Fibroblast of mammary gland (primary cell): Measurements from ENCODE around the gene NEDD4L.

Experiments used
- DNase-seq: peaks from one replicate; pipeline ENCODE4 v3.0.0-alpha.2; 2010; ENCODE audit warnings: low read depth
- H3K4me3 ChIP-seq: 2 replicates; pipeline ENCODE4 v1.5.1; 2011; ENCODE audit warnings: low read depth, mild to moderate bottlenecking, low read length, moderate library complexity; ENCODE audit not compliant: control insufficient read depth
- TF ChIP-seq, protein P1 (sequence below): conservative IDR thresholded peaks from 2 replicates; pipeline ENCODE4 v1.5.1; 2011; ENCODE audit warnings: low read depth, low read length, inconsistent platforms; ENCODE audit not compliant: control insufficient read depth, insufficient read depth

The NEDD4L gene

DNA sequence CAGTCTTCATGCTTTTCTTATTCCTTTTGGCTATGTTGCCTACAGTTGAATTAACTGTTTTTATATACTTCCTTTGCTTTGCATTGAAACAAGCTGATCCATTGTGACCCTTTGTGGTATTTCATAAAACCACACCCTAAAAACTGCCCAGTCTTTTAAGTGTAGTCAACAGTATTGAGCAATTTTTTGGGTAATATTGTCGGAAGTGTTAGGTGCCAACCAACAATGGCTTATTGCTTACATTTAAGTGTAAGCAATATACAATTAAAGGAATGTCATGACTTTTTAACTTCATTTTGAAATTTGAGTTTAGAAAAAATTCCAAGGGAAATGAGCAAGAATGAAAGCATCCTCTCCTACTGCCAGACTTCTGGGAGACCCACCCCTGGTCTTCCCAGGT lies 174.1 kb downstream of the NEDD4L start:
- TF ChIP-seq, protein P1, sequence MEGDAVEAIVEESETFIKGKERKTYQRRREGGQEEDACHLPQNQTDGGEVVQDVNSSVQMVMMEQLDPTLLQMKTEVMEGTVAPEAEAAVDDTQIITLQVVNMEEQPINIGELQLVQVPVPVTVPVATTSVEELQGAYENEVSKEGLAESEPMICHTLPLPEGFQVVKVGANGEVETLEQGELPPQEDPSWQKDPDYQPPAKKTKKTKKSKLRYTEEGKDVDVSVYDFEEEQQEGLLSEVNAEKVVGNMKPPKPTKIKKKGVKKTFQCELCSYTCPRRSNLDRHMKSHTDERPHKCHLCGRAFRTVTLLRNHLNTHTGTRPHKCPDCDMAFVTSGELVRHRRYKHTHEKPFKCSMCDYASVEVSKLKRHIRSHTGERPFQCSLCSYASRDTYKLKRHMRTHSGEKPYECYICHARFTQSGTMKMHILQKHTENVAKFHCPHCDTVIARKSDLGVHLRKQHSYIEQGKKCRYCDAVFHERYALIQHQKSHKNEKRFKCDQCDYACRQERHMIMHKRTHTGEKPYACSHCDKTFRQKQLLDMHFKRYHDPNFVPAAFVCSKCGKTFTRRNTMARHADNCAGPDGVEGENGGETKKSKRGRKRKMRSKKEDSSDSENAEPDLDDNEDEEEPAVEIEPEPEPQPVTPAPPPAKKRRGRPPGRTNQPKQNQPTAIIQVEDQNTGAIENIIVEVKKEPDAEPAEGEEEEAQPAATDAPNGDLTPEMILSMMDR, result no peak
- peak; percentile 67 for DNase-seq
- H3K4me3 ChIP-seq, result no peak overlapping the region

DNA sequence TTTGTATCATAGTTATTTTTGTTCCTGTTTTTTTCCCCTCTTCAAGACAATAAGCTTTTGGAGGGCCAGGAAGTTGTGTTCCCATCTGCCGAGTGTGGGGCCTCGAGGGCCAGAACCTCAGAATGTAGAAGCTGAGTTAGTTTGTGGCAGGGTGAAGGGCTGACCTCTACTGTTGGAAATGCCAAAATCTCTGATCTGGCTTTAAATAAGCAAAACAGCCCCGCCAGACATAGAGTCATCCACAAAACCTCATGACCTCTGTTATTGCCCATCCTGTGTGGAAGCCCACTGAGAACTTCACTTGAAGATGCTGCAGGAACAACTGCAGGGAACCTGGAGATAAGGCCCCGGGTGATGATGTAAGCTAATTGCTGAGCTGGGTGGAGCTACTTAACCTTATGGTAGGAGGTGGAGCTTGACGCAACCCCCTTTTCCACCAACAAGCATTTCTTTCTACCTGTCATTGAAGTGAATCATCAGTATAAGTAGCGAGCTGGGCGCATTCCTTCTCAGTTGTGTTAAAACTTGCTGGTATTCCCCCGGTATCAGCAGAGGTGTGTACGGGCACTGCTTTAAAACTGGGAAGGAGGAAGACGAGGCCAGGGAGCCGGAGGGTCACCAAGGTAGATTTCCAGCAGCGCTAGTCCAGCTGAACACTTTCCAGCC lies 177.2 kb downstream of the NEDD4L start:
- TF ChIP-seq, protein P1, result no peak
- peak; percentile 33 for DNase-seq
- H3K4me3 ChIP-seq, result no peak overlapping the region

DNA sequence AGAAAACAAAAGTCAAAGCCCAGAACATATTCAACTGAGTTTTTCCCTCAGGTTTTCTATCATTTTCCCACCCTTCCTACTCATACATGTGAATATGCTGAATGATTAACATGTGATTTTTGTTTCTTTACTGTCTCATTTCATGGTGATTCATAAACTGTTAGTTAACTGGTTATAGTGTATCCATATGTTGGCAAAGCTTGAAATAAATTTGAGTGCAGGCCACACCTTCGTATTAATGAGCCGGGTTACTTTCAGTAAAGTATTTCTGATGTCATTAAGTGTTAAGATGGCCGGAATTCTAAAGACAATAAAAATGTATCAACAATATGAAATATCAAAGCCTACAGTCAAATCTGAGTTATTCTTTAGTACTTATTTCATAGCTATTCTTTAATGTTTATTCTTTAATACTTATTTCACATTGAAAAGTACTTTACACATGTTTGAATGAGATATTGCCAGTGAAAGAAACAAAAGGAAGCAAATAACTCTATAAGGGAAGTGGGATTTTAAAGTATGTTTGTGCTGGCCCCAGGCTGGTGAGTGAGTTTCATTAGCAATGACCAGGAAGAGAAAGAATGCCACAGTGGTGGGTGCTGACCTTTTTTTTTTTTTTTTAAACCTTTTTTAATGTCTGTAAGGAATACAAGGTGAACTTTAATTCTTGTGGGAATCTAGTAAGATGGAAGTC lies 178.6 kb downstream of the NEDD4L start:
- TF ChIP-seq, protein P1, result no peak
- peak; percentile 80 for DNase-seq
- no peak overlapping the region for H3K4me3 ChIP-seq

DNA sequence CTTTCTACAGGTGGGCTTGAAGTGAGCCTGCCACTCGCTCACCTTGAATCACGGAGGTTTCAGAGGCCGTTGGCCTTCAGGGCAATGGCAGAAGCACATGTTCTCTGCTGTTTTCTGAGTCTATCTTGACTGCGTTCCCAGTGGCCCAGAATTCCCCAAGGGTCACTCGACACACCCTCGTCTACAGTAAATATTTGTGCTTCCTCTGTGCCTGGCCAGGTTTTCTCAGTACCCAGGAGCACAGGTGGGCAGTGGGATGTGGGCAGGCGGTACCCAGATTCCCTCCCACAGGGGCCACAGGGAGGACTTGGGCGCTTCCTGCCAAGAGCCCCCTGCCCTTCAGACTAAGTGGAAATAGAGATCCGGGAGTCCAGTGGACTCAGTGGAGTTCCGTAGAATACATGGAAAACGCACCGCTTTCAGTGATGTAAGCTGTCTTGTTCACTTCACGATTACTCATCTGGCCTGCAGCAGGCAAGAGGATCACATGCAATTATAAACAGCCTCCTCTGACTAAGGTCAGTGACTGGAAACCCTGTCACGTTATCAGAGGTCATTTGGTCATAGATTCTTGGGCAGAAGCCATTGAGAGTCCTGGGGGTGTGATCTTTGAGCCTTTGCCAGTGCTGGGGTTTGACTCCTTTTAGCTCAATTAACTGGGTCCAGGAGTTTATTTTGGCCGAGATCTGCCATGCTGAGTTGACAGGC lies 179.8 kb downstream of the NEDD4L start:
- TF ChIP-seq, protein P1, result no peak
- H3K4me3 ChIP-seq, result no peak overlapping the region
- peak; percentile 98 for DNase-seq

DNA sequence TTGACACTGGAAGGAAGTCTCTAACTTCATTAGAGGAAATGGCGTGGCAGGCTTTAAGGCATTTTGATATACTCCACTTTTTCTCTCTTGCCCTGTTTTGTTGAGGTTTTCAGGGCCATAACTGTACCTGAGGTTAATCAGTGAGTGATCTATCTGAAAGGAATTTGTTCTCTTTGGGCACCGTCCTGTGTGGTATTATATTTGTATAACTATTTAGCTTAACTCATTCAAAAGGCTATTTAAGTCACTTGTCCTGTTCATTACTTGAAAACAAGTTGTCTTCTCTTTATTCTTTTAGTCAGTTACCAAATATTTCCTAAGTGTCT lies 180.4 kb downstream of the NEDD4L start:
- DNase-seq, result no peak

DNA sequence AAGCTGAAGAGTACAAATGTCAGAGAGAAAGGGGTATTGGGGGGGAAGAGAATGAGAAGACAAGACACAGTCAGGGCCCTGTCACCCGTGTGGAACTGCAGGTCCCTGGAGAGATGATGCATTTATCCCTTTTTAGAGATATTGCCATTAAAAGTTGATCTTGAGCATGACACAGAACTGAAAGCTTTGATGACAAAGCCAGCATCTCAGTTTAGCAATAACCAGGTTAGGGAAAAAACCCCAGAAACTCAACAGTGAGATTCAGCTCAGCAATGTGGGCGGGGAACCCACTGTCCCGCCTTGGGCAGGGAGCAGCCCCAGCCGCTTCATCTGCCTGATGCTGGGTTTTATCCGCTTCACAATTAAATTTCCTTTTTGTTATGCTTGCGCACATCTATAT lies 181.1 kb downstream of the NEDD4L start:
- peak; percentile 40 for DNase-seq
- H3K4me3 ChIP-seq, result no peak overlapping the region
- TF ChIP-seq, protein P1, result no peak

More for the DNA sequence above, 180.4 kb downstream of the NEDD4L start:
- TF ChIP-seq, protein P1, result no peak
- H3K4me3 ChIP-seq, result no peak overlapping the region
